DND-41 (cell line): Measurements from ENCODE around the gene ZNF197.
"Not testable (repeated sequence)": the region's sequence is repeated elsewhere in the genome, so short reads cannot be mapped to it uniquely, and the experiment has no call there.

Source experiments
- ATAC-seq: fragments of 200-7000 bp; cut with Tn5 transposase; 3 replicates; pipeline ENCODE4 v1.9.1; 2021; ENCODE audit warnings: low read depth; ENCODE audit not compliant: insufficient read depth
- DNase-seq: peaks from one replicate; pipeline ENCODE4 v3.0.0-alpha.2; 2020
- H2AFZ ChIP-seq: 2 replicates; pipeline ENCODE4 v1.6.0; 2012; ENCODE audit warnings: low read depth, low read length
- H3K27ac ChIP-seq: 2 replicates; pipeline ENCODE4 v1.5.1; 2012; ENCODE audit warnings: low read length, inconsistent platforms
- H3K27me3 ChIP-seq: fragments of 200-600 bp; sonication (generic); 2 replicates; pipeline ENCODE4 v1.6.0; 2012; ENCODE audit warnings: low read length, mild to moderate bottlenecking, inconsistent platforms; ENCODE audit not compliant: insufficient read depth, poor library complexity
- H3K36me3 ChIP-seq: 2 replicates; pipeline ENCODE4 v1.5.1; 2012; ENCODE audit warnings: low read length, inconsistent platforms; ENCODE audit not compliant: insufficient read depth
- H3K4me1 ChIP-seq: 2 replicates; pipeline ENCODE4 v1.5.1; 2012; ENCODE audit warnings: mild to moderate bottlenecking, low read length; ENCODE audit not compliant: insufficient read depth
- H3K4me2 ChIP-seq: 2 replicates; pipeline ENCODE4 v1.6.0; 2012; ENCODE audit warnings: mild to moderate bottlenecking, moderate library complexity, low read length, inconsistent platforms; ENCODE audit not compliant: insufficient read depth
- H3K4me3 ChIP-seq, 2 experiments: fragments of 200-600 bp in 1 of 2; shearing (Covaris generic) in 1 of 2; 2 replicates each; pipeline ENCODE4 v1.5.1; 2012 to 2016; ENCODE audit warnings: inconsistent platforms in 2 of 2, low read length in 2 of 2, mild to moderate bottlenecking in 2 of 2, low read depth in 1 of 2, moderate library complexity in 1 of 2
- H3K79me2 ChIP-seq: 2 replicates; pipeline ENCODE4 v1.6.0; 2012; ENCODE audit warnings: low read length, inconsistent platforms; ENCODE audit not compliant: insufficient read depth
- H3K9ac ChIP-seq: 2 replicates; pipeline ENCODE4 v1.6.0; 2012; ENCODE audit warnings: low read depth, mild to moderate bottlenecking, inconsistent platforms, low read length, moderate library complexity
- H3K9me3 ChIP-seq: 2 replicates; pipeline ENCODE4 v1.5.1; 2012; ENCODE audit warnings: low read length, moderate library complexity, mild to moderate bottlenecking, inconsistent platforms; ENCODE audit not compliant: insufficient read depth, severe bottlenecking
- H4K20me1 ChIP-seq: 2 replicates; pipeline ENCODE4 v1.6.0; 2012; ENCODE audit warnings: low read length; ENCODE audit not compliant: insufficient read depth
- CTCF ChIP-seq: IDR thresholded peaks from 2 replicates; pipeline ENCODE4 v1.5.1; 2012; ENCODE audit warnings: borderline replicate concordance, low read length, moderate library complexity, mild to moderate bottlenecking; ENCODE audit not compliant: poor library complexity, severe bottlenecking; ENCODE audit errors: extremely low read depth
- EZH2 ChIP-seq: IDR thresholded peaks from 3 replicates; pipeline ENCODE4 v1.6.1; 2012; ENCODE audit warnings: borderline replicate concordance, low read depth, mild to moderate bottlenecking, moderate library complexity, low read length, inconsistent platforms; ENCODE audit not compliant: severe bottlenecking

ZNF197 gene

GRCh38 chr3:44624749-44625480 is at the start of gene ZNF197:
TSS of gene ZNF197 (plus strand) at chr3:44625036. CDS start at chr3:44629155, 4,119 bp downstream.
- peak; percentile 85 for DNase-seq
- no peaks in the 10 kb centered on the region for H3K27me3 ChIP-seq
- peak within 1 kb of the TSS; percentile 82 for H2AFZ ChIP-seq
- peaks cover 59% of the 10 kb centered on the region for H3K79me2 ChIP-seq
- peak within 1 kb of the TSS; percentile 60 to 81 for H3K4me3 ChIP-seq
- TF ChIP-seq EZH2, result no peak
- TF ChIP-seq CTCF, result peak; percentile 30
- peak within 1 kb of the TSS; percentile 87 for H3K27ac ChIP-seq
- peak within 1 kb of the TSS; percentile 75 for H3K9ac ChIP-seq
- peaks cover 10% of the 10 kb centered on the region; the same call in 1 of the 2 replicates for H4K20me1 ChIP-seq
- peak within 1 kb of the TSS; percentile 95 for H3K4me2 ChIP-seq
- peaks cover 34% of the 10 kb centered on the region for H3K4me1 ChIP-seq
- no peaks in the 10 kb centered on the region for H3K9me3 ChIP-seq
- peaks cover 15% of the 10 kb centered on the region for H3K36me3 ChIP-seq
- peak; percentile 95 for ATAC-seq

GRCh38 chr3:44576613-44577012 is 48.2 kb upstream of the ZNF197 start:
- peaks cover 1% of the 10 kb centered on the region for H3K9me3 ChIP-seq
- H2AFZ ChIP-seq, result no peak overlapping the region
- H3K4me3 ChIP-seq, result no peak overlapping the region
- no peaks in the 10 kb centered on the region for H4K20me1 ChIP-seq
- no peak for ATAC-seq
- H3K4me1 ChIP-seq, result no peaks in the 10 kb centered on the region
- no peak overlapping the region for H3K4me2 ChIP-seq
- H3K79me2 ChIP-seq, result no peaks in the 10 kb centered on the region
- no peaks in the 10 kb centered on the region for H3K27me3 ChIP-seq
- TF ChIP-seq CTCF (no peak), EZH2 (no peak)
- no peak overlapping the region for H3K27ac ChIP-seq
- DNase-seq, result no peak
- H3K9ac ChIP-seq, result no peak overlapping the region
- no peaks in the 10 kb centered on the region; the same call in 1 of the 2 replicates for H3K36me3 ChIP-seq

GRCh38 chr3:44577354-44577952 is 47.4 kb upstream of the ZNF197 start:
- not testable (repeated sequence) for H3K9ac ChIP-seq, H3K79me2 ChIP-seq, H3K9me3 ChIP-seq, H3K4me3 ChIP-seq, H3K4me1 ChIP-seq, H3K4me2 ChIP-seq, DNase-seq, H3K27me3 ChIP-seq, H2AFZ ChIP-seq, H4K20me1 ChIP-seq, H3K27ac ChIP-seq, ATAC-seq, H3K36me3 ChIP-seq

GRCh38 chr3:44578316-44578715 is 46.5 kb upstream of the ZNF197 start:
- H3K4me1 ChIP-seq, H3K36me3 ChIP-seq, DNase-seq, H3K9me3 ChIP-seq, H4K20me1 ChIP-seq, ATAC-seq, H3K79me2 ChIP-seq, H3K27me3 ChIP-seq, H2AFZ ChIP-seq, H3K27ac ChIP-seq, H3K4me3 ChIP-seq, H3K9ac ChIP-seq, H3K4me2 ChIP-seq: not testable (repeated sequence)

- not testable (repeated sequence) for H3K9ac ChIP-seq, H3K36me3 ChIP-seq, H2AFZ ChIP-seq, H3K4me3 ChIP-seq, H3K4me1 ChIP-seq, H3K27ac ChIP-seq, H3K4me2 ChIP-seq, H3K27me3 ChIP-seq, H3K9me3 ChIP-seq, H4K20me1 ChIP-seq, H3K79me2 ChIP-seq, ATAC-seq, DNase-seq
Observed at GRCh38 chr3:44578924-44579515, 45.8 kb upstream of the ZNF197 start.

- not testable (repeated sequence) for H3K27ac ChIP-seq, H2AFZ ChIP-seq, H3K4me3 ChIP-seq, H3K9ac ChIP-seq, ATAC-seq, H4K20me1 ChIP-seq, H3K27me3 ChIP-seq, H3K79me2 ChIP-seq, H3K36me3 ChIP-seq, H3K4me2 ChIP-seq, H3K4me1 ChIP-seq, H3K9me3 ChIP-seq, DNase-seq
Observed at GRCh38 chr3:44579749-44580148, 45.1 kb upstream of the ZNF197 start.
